ENCODE results near the gene ST6GAL1. TPM values are rescaled to one million over a fixed set of nuclear protein-coding genes. Genes with fewer than 3 reads are reported as not detected.

The ST6GAL1 gene
- total and polyA plus RNA-seq, 2 of the 13 experiments (the other 11 are each of a cell fraction or from before 2014, with no cell fraction given): 79.9 to 164 TPM

DNA sequence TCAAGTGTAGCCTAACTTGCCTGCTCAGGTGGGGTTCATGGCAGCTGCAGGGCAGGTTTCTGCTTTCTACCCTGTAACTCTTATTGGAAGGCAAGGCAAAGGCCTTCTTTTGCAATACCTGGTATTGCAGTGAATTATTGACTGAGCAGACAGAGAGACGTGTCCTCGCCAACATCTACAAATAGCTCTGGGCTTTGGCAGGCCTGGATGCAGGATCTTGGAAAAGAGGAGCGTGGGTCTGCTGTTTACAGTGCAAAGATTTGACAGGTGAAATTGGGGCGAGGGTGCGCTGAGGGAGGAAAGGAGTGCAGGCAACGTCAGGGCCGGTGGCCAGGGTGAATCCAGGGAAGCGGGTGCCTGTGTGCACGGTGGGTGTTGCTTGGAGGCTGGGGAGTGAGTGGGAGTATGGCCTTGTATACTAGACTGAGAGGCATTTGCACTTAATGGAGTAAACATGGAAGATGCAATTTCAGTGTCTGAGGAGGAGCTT, 44.5 kb downstream of the ST6GAL1 start (continued):
- TF ChIP-seq, protein P1, sequence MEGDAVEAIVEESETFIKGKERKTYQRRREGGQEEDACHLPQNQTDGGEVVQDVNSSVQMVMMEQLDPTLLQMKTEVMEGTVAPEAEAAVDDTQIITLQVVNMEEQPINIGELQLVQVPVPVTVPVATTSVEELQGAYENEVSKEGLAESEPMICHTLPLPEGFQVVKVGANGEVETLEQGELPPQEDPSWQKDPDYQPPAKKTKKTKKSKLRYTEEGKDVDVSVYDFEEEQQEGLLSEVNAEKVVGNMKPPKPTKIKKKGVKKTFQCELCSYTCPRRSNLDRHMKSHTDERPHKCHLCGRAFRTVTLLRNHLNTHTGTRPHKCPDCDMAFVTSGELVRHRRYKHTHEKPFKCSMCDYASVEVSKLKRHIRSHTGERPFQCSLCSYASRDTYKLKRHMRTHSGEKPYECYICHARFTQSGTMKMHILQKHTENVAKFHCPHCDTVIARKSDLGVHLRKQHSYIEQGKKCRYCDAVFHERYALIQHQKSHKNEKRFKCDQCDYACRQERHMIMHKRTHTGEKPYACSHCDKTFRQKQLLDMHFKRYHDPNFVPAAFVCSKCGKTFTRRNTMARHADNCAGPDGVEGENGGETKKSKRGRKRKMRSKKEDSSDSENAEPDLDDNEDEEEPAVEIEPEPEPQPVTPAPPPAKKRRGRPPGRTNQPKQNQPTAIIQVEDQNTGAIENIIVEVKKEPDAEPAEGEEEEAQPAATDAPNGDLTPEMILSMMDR (CRISPR knock-in tag; IDR thresholded peaks at IDR 0.05): peak; percentile 20; the same call in 1 of the 2 replicates
- TF ChIP-seq, protein P2, sequence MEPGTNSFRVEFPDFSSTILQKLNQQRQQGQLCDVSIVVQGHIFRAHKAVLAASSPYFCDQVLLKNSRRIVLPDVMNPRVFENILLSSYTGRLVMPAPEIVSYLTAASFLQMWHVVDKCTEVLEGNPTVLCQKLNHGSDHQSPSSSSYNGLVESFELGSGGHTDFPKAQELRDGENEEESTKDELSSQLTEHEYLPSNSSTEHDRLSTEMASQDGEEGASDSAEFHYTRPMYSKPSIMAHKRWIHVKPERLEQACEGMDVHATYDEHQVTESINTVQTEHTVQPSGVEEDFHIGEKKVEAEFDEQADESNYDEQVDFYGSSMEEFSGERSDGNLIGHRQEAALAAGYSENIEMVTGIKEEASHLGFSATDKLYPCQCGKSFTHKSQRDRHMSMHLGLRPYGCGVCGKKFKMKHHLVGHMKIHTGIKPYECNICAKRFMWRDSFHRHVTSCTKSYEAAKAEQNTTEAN (CRISPR knock-in tag; conservative IDR thresholded peaks at IDR 0.05): no peak
- TF ChIP-seq, protein P3, sequence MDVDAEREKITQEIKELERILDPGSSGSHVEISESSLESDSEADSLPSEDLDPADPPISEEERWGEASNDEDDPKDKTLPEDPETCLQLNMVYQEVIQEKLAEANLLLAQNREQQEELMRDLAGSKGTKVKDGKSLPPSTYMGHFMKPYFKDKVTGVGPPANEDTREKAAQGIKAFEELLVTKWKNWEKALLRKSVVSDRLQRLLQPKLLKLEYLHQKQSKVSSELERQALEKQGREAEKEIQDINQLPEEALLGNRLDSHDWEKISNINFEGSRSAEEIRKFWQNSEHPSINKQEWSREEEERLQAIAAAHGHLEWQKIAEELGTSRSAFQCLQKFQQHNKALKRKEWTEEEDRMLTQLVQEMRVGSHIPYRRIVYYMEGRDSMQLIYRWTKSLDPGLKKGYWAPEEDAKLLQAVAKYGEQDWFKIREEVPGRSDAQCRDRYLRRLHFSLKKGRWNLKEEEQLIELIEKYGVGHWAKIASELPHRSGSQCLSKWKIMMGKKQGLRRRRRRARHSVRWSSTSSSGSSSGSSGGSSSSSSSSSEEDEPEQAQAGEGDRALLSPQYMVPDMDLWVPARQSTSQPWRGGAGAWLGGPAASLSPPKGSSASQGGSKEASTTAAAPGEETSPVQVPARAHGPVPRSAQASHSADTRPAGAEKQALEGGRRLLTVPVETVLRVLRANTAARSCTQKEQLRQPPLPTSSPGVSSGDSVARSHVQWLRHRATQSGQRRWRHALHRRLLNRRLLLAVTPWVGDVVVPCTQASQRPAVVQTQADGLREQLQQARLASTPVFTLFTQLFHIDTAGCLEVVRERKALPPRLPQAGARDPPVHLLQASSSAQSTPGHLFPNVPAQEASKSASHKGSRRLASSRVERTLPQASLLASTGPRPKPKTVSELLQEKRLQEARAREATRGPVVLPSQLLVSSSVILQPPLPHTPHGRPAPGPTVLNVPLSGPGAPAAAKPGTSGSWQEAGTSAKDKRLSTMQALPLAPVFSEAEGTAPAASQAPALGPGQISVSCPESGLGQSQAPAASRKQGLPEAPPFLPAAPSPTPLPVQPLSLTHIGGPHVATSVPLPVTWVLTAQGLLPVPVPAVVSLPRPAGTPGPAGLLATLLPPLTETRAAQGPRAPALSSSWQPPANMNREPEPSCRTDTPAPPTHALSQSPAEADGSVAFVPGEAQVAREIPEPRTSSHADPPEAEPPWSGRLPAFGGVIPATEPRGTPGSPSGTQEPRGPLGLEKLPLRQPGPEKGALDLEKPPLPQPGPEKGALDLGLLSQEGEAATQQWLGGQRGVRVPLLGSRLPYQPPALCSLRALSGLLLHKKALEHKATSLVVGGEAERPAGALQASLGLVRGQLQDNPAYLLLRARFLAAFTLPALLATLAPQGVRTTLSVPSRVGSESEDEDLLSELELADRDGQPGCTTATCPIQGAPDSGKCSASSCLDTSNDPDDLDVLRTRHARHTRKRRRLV (CRISPR knock-in tag; IDR thresholded peaks at IDR 0.05): no peak
- TF ChIP-seq SP1 (IDR thresholded peaks at IDR 0.05): no peak
- TF ChIP-seq SP1 (CRISPR knock-in tag; IDR thresholded peaks at IDR 0.05): no peak
- TF ChIP-seq HNRNPUL1 (IDR thresholded peaks at IDR 0.05; ENCODE audit: low read depth, low read length): no peak
- TF ChIP-seq, protein P4, sequence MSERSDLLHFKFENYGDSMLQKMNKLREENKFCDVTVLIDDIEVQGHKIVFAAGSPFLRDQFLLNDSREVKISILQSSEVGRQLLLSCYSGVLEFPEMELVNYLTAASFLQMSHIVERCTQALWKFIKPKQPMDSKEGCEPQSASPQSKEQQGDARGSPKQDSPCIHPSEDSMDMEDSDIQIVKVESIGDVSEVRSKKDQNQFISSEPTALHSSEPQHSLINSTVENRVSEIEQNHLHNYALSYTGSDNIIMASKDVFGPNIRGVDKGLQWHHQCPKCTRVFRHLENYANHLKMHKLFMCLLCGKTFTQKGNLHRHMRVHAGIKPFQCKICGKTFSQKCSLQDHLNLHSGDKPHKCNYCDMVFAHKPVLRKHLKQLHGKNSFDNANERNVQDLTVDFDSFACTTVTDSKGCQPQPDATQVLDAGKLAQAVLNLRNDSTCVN (CRISPR knock-in tag; IDR thresholded peaks at IDR 0.05; ENCODE audit: borderline replicate concordance): no peak
- peak; percentile 65 for TF ChIP-seq MIER2 (CRISPR knock-in tag; IDR thresholded peaks at IDR 0.05)
- 0 out of 2 replicates have a peak, but pooled peaks have one; percentile 49 for TF ChIP-seq ZNF772 (CRISPR knock-in tag; IDR thresholded peaks at IDR 0.05)
- TF ChIP-seq ZSCAN31 (CRISPR knock-in tag; IDR thresholded peaks at IDR 0.05; ENCODE audit: low read depth): peak; percentile 62; the same call in 1 of the 2 replicates
- TF ChIP-seq ARHGAP35 (CRISPR knock-in tag; IDR thresholded peaks at IDR 0.05; ENCODE audit: borderline replicate concordance): no peak; the same call in 1 of the 2 replicates
- TF ChIP-seq ZNF333 (CRISPR knock-in tag; IDR thresholded peaks at IDR 0.05; ENCODE audit: borderline replicate concordance): no peak
- peak; percentile 90; the same call in 1 of the 2 replicates for TF ChIP-seq TARDBP (CRISPR knock-in tag; IDR thresholded peaks at IDR 0.05)
- no peak for TF ChIP-seq ZNF451 (CRISPR knock-in tag; IDR thresholded peaks at IDR 0.05)
- TF ChIP-seq FIP1L1 (IDR thresholded peaks at IDR 0.05; ENCODE audit: borderline replicate concordance, insufficient read depth, low read depth, low read length): no peak
- no peak; the same call in 1 of the 2 replicates for TF ChIP-seq FOXK2 (IDR thresholded peaks at IDR 0.05)
- peak; percentile 94 for TF ChIP-seq ZNF430 (CRISPR knock-in tag; IDR thresholded peaks at IDR 0.05)
- peak; percentile 80; the same call in 1 of the 2 replicates for TF ChIP-seq HMG20A (CRISPR knock-in tag; IDR thresholded peaks at IDR 0.05; ENCODE audit: borderline replicate concordance)
- TF ChIP-seq, protein P5, sequence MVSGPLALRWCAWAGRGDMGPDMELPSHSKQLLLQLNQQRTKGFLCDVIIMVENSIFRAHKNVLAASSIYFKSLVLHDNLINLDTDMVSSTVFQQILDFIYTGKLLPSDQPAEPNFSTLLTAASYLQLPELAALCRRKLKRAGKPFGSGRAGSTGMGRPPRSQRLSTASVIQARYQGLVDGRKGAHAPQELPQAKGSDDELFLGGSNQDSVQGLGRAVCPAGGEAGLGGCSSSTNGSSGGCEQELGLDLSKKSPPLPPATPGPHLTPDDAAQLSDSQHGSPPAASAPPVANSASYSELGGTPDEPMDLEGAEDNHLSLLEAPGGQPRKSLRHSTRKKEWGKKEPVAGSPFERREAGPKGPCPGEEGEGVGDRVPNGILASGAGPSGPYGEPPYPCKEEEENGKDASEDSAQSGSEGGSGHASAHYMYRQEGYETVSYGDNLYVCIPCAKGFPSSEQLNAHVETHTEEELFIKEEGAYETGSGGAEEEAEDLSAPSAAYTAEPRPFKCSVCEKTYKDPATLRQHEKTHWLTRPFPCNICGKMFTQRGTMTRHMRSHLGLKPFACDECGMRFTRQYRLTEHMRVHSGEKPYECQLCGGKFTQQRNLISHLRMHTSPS (CRISPR knock-in tag; IDR thresholded peaks at IDR 0.05; ENCODE audit: low read depth): peak; percentile 73; the same call in 1 of the 2 replicates

Measured in HepG2 (cell line).